Measurements from ENCODE around the gene TOR2A.

TOR2A gene

DNA sequence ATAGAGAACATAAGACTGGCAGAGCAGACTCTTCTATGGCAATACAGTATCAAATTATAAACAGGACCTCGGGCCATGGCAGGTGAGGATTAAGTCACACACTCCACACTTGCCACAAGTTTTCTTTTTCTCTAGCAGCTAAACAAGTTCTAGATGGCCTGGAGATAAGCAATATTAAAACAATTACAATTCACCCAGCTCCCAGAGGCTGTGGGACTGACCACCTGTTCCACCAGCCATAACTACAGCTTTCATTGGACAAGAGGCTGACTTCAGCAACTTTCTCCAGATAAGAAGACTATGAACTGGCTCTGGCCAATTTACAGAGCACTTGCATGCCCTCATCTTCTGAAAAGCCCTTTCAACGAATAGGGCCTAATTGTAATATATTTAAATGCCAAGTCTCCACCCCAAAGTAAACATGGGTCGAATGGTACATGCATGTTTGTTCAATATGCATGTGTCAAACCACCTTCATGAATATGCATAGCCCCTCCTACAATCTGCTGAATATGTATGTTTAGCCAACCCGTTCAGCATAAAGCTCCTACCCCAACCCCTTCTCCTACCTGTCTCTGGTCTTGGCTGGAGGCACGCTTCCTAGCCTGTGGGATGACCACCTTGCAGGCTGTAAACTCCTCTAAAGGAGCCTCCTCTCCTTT lies 34.4 kb downstream of the TOR2A start:
- in situ Hi-C loops (cut with MboI; ENCODE audit: low sequenced_read_pairs): no loop called here

DNA sequence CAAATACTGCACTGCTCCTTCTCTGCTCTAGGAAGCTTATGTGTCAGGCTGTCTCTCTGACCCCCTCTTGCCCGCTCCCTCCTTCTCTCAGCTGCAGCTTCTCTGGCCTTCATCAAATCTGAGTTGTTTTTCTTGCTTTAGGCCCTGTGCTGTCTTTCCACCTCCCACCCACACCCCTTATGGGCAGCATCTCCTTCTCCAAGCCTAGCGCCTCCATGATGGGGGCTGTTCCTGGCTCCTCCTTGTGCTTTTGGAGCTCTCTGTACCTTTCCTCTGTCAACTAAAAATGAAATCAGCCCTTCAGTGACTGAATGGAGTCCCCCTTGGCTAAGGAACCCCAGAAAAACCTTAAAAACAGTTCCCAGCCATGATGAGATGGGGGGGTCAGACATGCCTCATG lies 35.0 kb downstream of the TOR2A start:
- in situ Hi-C loops (cut with MboI; ENCODE audit: low sequenced_read_pairs): no loop called here

DNA sequence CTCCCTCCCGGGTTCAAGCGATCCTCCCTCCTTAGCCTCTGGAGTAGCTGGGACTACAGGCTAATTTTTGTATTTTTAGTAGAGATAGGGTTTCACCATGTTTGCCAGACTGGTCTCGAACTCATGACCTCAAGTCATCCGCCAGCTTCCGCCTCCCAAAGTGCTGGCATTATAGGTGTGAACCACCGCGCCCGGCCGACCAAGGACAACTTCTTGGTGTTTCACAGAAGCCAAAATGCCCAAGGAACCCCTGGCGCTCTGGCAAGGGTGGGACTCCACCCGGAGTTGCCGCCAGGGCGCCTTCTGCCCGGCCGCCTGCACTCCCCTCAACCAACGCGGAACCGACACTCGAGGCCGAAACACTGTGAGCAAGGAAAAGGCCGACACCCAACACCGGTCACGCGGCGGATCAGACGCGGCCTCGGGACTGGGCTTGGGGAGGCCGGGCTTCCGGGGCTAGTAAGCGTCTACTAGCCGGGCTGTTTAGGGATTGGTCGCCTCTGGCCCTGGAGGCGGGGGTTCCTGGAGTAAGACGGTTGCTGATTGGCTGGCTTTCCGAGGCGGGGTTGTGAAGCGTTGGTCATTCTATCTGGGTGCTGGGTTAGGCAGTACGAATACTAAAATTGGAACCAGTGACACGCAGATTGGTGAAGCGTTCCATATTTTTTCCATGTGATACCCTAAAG lies 36.0 kb downstream of the TOR2A start:
- in situ Hi-C loops (cut with MboI; ENCODE audit: low sequenced_read_pairs): no loop called here

DNA sequence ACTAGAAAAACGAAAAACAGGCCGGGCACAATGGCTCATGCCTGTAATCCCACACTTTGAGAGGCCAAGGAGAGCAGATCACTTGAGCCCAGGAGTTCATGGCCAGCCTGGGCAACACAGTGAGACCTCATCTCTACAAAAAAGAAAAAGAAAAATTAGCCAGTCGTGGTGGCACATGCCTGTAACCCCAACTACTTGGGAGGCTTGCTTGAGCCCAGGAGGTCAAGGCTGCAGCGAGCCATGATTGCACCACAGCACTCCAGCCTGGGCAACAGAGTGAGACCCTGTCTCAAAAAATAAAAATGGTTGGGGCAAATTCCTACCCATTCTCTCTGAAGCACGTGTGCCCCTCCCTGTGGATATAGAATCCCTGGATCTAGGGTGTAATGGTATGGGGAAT lies 36.7 kb downstream of the TOR2A start:
- in situ Hi-C loops (cut with MboI; ENCODE audit: low sequenced_read_pairs): no loop called here

- in situ Hi-C loops (cut with MboI; ENCODE audit: low sequenced_read_pairs): no loop called here
Observed at GRCh38 chr9:127697575-127697974, 37.5 kb downstream of the TOR2A start.

DNA sequence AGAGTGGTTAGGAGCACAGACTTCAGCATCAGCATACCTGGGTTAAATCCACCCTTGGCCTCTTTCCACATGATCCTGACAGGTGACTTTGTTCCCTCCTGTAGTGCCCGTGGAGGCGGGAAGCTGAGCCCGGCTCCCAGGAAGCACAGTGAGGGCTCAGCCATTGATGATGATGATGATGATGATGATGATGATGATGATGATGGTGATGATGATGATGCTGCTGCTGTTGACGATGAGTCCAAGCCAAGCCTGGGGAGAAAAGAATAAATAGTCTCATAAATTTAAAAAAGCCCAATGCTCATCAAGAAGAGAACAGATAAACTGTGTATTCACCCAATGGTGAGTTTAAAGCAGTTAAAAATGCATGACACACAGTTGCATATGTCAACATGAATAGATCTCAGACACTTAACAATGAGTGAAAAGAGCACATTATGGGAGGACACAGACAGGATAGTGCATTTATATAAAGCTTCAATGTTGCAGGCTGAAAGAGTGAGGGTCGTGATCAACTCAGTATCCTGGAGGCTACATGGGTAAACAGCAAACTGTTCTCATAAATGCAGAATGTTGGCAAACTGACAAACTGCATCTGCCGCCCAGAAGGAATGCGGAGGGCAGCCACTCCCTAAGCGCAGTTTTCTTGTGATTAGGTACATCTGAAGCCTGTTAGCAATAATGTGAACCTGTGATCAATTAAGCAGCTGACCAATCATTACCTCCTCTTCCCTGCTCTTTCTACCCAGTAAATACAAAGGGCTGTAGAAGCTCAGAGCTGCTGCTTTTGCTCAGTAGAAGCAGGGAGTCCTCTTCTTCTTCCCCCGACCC lies 40.0 kb downstream of the TOR2A start:
- in situ Hi-C loops (cut with MboI; ENCODE audit: low sequenced_read_pairs): no loop called here

DNA sequence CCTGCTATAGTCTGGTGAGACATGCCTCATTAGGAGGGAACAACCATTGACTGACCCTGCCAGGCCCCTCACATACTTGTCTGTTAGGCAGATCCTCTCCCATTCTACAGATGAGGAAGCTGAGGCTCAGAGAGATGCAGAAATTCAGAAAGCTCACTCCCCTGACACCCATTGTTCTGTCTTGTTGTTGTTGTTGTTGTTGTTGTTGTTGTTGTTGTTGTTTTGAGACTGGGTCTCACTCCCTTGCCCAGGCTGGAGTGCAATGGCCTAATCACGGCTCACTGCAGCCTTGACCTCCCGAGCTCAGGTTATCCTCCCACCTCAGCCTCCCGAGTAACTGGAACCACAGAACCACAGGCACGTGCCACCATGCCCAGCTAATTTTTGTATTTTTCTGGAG lies 41.4 kb downstream of the TOR2A start:
- in situ Hi-C loops (cut with MboI; ENCODE audit: low sequenced_read_pairs): no loop called here

GRCh38 chr9:127693143-127693542 lies 42.0 kb downstream of the TOR2A start:
- in situ Hi-C loops (cut with MboI; ENCODE audit: low sequenced_read_pairs): no loop called here

DNA sequence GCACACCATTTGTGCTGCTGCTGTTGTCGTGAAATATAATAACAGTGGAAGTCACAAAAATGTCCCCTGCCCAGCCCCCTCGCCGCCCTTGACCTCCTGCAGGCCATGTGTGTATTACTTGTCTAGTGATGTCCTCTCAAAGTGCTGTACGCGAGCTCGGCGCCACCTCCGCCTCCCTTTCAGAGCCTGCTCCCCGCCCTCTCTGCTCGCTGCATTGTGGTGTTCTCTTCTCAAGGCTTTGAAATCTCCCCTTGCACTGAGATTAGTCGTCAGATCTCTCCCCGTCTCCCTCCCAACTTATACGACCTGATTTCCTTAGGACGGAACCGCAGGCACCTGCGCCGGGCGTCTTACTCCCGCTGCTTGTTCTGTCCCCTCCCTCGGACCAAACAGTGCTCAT lies 43.0 kb downstream of the TOR2A start:
- in situ Hi-C loops (cut with MboI; ENCODE audit: low sequenced_read_pairs): no loop called here

GRCh38 chr9:127690735-127691134 lies 44.4 kb downstream of the TOR2A start:
- in situ Hi-C loops (cut with MboI; ENCODE audit: low sequenced_read_pairs): no loop called here

DNA sequence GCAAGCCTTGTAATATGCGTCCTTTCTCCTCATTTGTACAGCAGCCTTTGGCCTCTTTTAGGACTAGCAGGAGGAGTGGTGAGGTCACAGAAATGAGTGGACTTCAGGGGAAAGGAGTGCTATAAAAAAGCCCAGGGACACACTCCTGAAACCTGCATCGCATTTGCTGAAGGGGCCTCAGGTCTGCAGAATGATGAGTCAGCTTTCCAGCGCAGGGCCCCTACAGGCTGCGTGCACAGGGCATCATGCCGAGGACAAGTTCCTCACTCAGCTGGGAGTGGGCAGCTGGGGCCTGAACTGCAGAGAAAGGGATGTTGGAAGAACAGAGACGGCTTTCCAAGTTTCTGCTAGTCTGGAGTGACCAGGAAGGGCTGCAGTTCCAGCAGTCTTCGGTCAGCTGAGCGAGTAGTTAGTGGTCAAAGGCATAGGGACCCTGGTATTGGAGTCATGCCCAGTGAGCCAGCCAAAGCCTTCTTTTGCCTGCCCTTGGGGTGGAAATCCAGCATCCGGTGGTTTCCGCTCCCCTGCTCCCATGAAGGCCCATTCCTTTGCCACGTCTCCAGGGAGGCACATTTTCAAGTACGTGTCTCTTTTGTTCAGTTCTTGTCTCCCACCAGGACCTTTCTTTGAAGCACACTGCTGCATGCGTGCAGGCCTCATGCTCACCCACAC lies 45.6 kb downstream of the TOR2A start:
- in situ Hi-C loops (cut with MboI; ENCODE audit: low sequenced_read_pairs): no loop called here

DNA sequence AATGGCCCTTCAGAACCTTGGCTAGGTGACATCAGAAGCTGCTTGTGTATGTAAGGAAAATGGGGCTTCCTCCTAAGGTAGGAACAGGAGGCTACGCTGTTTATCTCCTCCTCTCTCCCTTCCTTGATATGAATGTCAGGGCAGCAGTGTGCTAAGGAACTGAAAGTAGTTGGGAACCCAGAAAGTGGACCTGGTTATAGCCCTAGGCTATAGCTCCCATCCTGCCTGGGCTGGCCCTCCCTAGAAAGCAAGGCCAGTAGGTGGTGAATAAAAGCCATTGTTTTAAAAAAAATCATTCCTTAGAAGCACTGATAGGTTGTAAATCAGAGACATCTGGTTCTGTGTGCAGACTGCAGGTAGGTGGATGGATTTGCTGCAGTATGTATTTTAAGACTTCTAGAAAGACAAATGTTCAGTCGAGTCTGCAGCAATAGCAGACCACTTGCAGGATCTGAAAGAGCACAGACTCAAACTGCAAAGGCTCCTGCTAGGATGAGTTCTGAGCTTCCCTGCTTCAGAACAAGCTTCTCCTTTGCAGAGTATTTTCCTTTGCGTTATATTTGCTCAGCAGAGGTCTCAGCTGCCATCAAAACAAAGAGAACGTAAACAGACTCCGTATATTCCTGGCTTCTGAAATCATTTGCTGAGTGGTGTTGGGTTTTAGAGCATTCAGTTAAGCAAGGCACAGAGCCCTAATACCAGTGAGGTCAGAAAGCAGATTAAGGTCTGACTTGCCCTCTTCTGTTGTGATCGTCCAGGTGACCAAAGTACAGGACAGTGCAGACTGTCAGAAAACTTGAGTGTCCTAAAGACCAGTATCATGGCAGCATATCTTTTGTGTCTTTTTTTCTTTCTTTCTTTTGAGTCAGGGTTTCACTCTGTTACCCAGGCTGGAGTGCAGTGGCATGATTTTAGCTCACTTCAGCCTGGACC lies 48.4 kb downstream of the TOR2A start:
- in situ Hi-C loops (cut with MboI; ENCODE audit: low sequenced_read_pairs): no loop called here

- in situ Hi-C loops (cut with MboI; ENCODE audit: low sequenced_read_pairs): no loop called here
Observed at GRCh38 chr9:127684576-127684975, 50.5 kb downstream of the TOR2A start.

DNA sequence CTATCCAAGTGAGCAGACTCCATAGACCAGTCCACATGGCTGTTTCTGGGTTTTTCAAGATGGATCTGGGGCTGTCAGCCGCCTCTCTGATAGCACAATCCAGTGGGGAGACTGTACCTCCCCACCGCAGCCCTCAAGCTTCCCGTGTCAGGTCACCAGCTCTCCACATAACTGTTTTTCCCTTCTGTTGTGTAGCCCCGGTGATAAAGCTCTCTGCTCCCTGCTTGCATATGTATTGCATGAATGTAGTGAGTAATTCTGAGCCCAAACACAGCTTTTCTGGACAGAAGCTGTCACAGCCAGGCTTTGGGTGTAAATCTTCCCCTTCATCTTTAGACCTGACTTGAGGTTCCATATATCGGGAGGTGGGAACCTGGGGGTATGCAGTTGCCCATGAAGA lies 51.4 kb downstream of the TOR2A start:
- in situ Hi-C loops (cut with MboI; ENCODE audit: low sequenced_read_pairs): no loop called here

GRCh38 chr9:127682351-127683136 lies 52.5 kb downstream of the TOR2A start:
- in situ Hi-C loops (cut with MboI; ENCODE audit: low sequenced_read_pairs): no loop called here
